Coronary artery (tissue), 2 donors: ENCODE measurements around the gene CATSPERB.
"Not testable (repeated sequence)": the region's sequence is repeated elsewhere in the genome, so short reads cannot be mapped to it uniquely, and the experiment has no call there.

Experiments
- DNase-seq: peaks from one replicate; pipeline ENCODE4 v3.0.0-alpha.2; 2017; ENCODE audit warnings: low spot score
- H3K27ac ChIP-seq, 2 donors: fragments of 200-600 bp; sonication (generic); one replicate each; pipeline ENCODE4 v1.5.1; 2016 to 2019
- H3K4me3 ChIP-seq: fragments of 200-600 bp; sonication (generic); 2 replicates; pipeline ENCODE4 v1.5.1; 2016; ENCODE audit warnings: mild to moderate bottlenecking, moderate library complexity
- CTCF ChIP-seq: fragments of 200-600 bp; sonication (generic); IDR thresholded peaks from one replicate; pipeline ENCODE4 v1.5.1; 2019; ENCODE audit warnings: antibody characterized with exemption

CATSPERB gene

GRCh38 chr14:91749868-91750267, 18.0 kb upstream of the CATSPERB start:
- TF ChIP-seq CTCF = no peak
- no peak overlapping the region for H3K4me3 ChIP-seq

GRCh38 chr14:91748049-91748448, 16.2 kb upstream of the CATSPERB start:
- no peak overlapping the region for H3K27ac ChIP-seq
- no peak for DNase-seq
- TF ChIP-seq CTCF = no peak

More at GRCh38 chr14:91749868-91750267, 18.0 kb upstream of the CATSPERB start:
- no peak for DNase-seq
- H3K27ac ChIP-seq = no peak overlapping the region

GRCh38 chr14:91745344-91745743, 13.5 kb upstream of the CATSPERB start:
- no peak for TF ChIP-seq CTCF
- H3K4me3 ChIP-seq = no peak overlapping the region
- DNase-seq = no peak
- no peak overlapping the region for H3K27ac ChIP-seq

More at GRCh38 chr14:91748049-91748448, 16.2 kb upstream of the CATSPERB start:
- no peak overlapping the region for H3K4me3 ChIP-seq

GRCh38 chr14:91744068-91744480, 12.2 kb upstream of the CATSPERB start:
- TF ChIP-seq CTCF = no peak
- H3K4me3 ChIP-seq = no peak overlapping the region

GRCh38 chr14:91743305-91743653, 11.4 kb upstream of the CATSPERB start:
- no peak for TF ChIP-seq CTCF
- no peak overlapping the region for H3K4me3 ChIP-seq
- DNase-seq = no peak
- H3K27ac ChIP-seq = no peak overlapping the region

More at GRCh38 chr14:91744068-91744480, 12.2 kb upstream of the CATSPERB start:
- no peak for DNase-seq
- H3K27ac ChIP-seq = no peak overlapping the region

GRCh38 chr14:91742621-91743304, 10.9 kb upstream of the CATSPERB start:
- no peak overlapping the region for H3K27ac ChIP-seq
- TF ChIP-seq CTCF = no peak
- no peak for DNase-seq

GRCh38 chr14:91739867-91740266, 8.0 kb upstream of the CATSPERB start:
- not testable (repeated sequence) for H3K4me3 ChIP-seq, H3K27ac ChIP-seq, DNase-seq

More at GRCh38 chr14:91742621-91743304, 10.9 kb upstream of the CATSPERB start:
- no peak overlapping the region for H3K4me3 ChIP-seq
